Measurements from ENCODE around the gene PARD6B. TPM values are rescaled to one million over a fixed set of nuclear protein-coding genes. Genes with fewer than 3 reads are reported as not detected.
"Not testable (repeated sequence)": the region's sequence is repeated elsewhere in the genome, so short reads cannot be mapped to it uniquely, and the experiment has no call there.

The PARD6B gene
- total RNA-seq, 1 donor from 2014 or later: 4.7 TPM

GRCh38 chr20:50694379-50695134, 36.8 kb upstream of the PARD6B start:
- H3K27me3 Mint-ChIP-seq (ENCODE audit: low read depth): peaks cover 32% of the 10 kb centered on the region
- H3K36me3 Mint-ChIP-seq (ENCODE audit: low read depth): no peaks in the 10 kb centered on the region
- peaks cover 3% of the 10 kb centered on the region for H3K4me1 Mint-ChIP-seq (ENCODE audit: low read depth)
- no peak overlapping the region for H3K4me3 Mint-ChIP-seq (ENCODE audit: low read depth)
- no peak for DNase-seq (ENCODE audit: low spot score)
- intact Hi-C loops (cut with micrococcal nuclease): no loop called here
- no peaks in the 10 kb centered on the region for H3K9me3 Mint-ChIP-seq
- no peak overlapping the region for H3K27ac Mint-ChIP-seq

GRCh38 chr20:50695135-50695872, 36.1 kb upstream of the PARD6B start:
- Mint-ChIP-seq H3K36me3 (ENCODE audit: low read depth) (no peaks in the 10 kb centered on the region), H3K27ac (no peak overlapping the region), H3K4me3 (ENCODE audit: low read depth) (no peak overlapping the region), H3K9me3 (no peaks in the 10 kb centered on the region), H3K27me3 (ENCODE audit: low read depth) (peaks cover 24% of the 10 kb centered on the region), H3K4me1 (ENCODE audit: low read depth) (peaks cover 3% of the 10 kb centered on the region)
- intact Hi-C loops (cut with micrococcal nuclease): no loop called here
- DNase-seq (ENCODE audit: low spot score): no peak

GRCh38 chr20:50698255-50698654, 33.1 kb upstream of the PARD6B start:
- DNase-seq (ENCODE audit: low spot score); H3K27me3 Mint-ChIP-seq (ENCODE audit: low read depth); H3K27ac Mint-ChIP-seq; H3K36me3 Mint-ChIP-seq (ENCODE audit: low read depth); intact Hi-C loops (cut with micrococcal nuclease); H3K4me3 Mint-ChIP-seq (ENCODE audit: low read depth); H3K4me1 Mint-ChIP-seq (ENCODE audit: low read depth); H3K9me3 Mint-ChIP-seq: not testable (repeated sequence)

GRCh38 chr20:50699688-50700087, 31.7 kb upstream of the PARD6B start:
- intact Hi-C loops (cut with micrococcal nuclease): no loop called here
- H3K9me3 Mint-ChIP-seq: no peaks in the 10 kb centered on the region
- no peaks in the 10 kb centered on the region for H3K36me3 Mint-ChIP-seq (ENCODE audit: low read depth)
- no peaks in the 10 kb centered on the region for H3K4me1 Mint-ChIP-seq (ENCODE audit: low read depth)
- no peak overlapping the region for H3K4me3 Mint-ChIP-seq (ENCODE audit: low read depth)
- no peak for DNase-seq (ENCODE audit: low spot score)
- H3K27ac Mint-ChIP-seq: no peak overlapping the region
- peaks cover 3% of the 10 kb centered on the region for H3K27me3 Mint-ChIP-seq (ENCODE audit: low read depth)

- H3K27ac Mint-ChIP-seq: no peak overlapping the region
- H3K4me1 Mint-ChIP-seq (ENCODE audit: low read depth): no peaks in the 10 kb centered on the region
- no peak overlapping the region for H3K4me3 Mint-ChIP-seq (ENCODE audit: low read depth)
- intact Hi-C loops (cut with micrococcal nuclease): no loop called here
- no peak for DNase-seq (ENCODE audit: low spot score)
- H3K27me3 Mint-ChIP-seq (ENCODE audit: low read depth): peaks cover 6% of the 10 kb centered on the region
- H3K9me3 Mint-ChIP-seq: no peaks in the 10 kb centered on the region
- H3K36me3 Mint-ChIP-seq (ENCODE audit: low read depth): no peaks in the 10 kb centered on the region
Measured at GRCh38 chr20:50701041-50701963, 30.1 kb upstream of the PARD6B start.

GRCh38 chr20:50703651-50704438, 27.5 kb upstream of the PARD6B start:
- intact Hi-C loops (cut with micrococcal nuclease); H3K27me3 Mint-ChIP-seq (ENCODE audit: low read depth); H3K4me3 Mint-ChIP-seq (ENCODE audit: low read depth); DNase-seq (ENCODE audit: low spot score); H3K27ac Mint-ChIP-seq; H3K4me1 Mint-ChIP-seq (ENCODE audit: low read depth); H3K9me3 Mint-ChIP-seq; H3K36me3 Mint-ChIP-seq (ENCODE audit: low read depth): not testable (repeated sequence)

- Mint-ChIP-seq H3K4me3 (ENCODE audit: low read depth) (no peak overlapping the region), H3K9me3 (no peaks in the 10 kb centered on the region), H3K36me3 (ENCODE audit: low read depth) (no peaks in the 10 kb centered on the region), H3K4me1 (ENCODE audit: low read depth) (no peaks in the 10 kb centered on the region), H3K27me3 (ENCODE audit: low read depth) (peaks cover 8% of the 10 kb centered on the region), H3K27ac (no peak overlapping the region)
- intact Hi-C loops (cut with micrococcal nuclease): no loop called here
- no peak for DNase-seq (ENCODE audit: low spot score)
Measured at GRCh38 chr20:50704514-50704913, 26.9 kb upstream of the PARD6B start.

GRCh38 chr20:50704971-50705370, 26.4 kb upstream of the PARD6B start:
- Mint-ChIP-seq H3K36me3 (ENCODE audit: low read depth) (no peaks in the 10 kb centered on the region), H3K27ac (no peak overlapping the region), H3K4me1 (ENCODE audit: low read depth) (no peaks in the 10 kb centered on the region), H3K9me3 (no peaks in the 10 kb centered on the region), H3K27me3 (ENCODE audit: low read depth) (peaks cover 8% of the 10 kb centered on the region), H3K4me3 (ENCODE audit: low read depth) (no peak overlapping the region)
- intact Hi-C loops (cut with micrococcal nuclease): no loop called here
- DNase-seq (ENCODE audit: low spot score): no peak

GRCh38 chr20:50708845-50709635, 22.3 kb upstream of the PARD6B start:
- intact Hi-C loops (cut with micrococcal nuclease): no loop called here
- Mint-ChIP-seq H3K27ac (no peak overlapping the region), H3K27me3 (ENCODE audit: low read depth) (peaks cover 16% of the 10 kb centered on the region)

GRCh38 chr20:50709636-50709973, 21.8 kb upstream of the PARD6B start:
- intact Hi-C loops (cut with micrococcal nuclease): no loop called here
- Mint-ChIP-seq H3K4me1 (ENCODE audit: low read depth) (no peaks in the 10 kb centered on the region), H3K36me3 (ENCODE audit: low read depth) (no peaks in the 10 kb centered on the region), H3K27me3 (ENCODE audit: low read depth) (peaks cover 16% of the 10 kb centered on the region), H3K9me3 (no peaks in the 10 kb centered on the region), H3K4me3 (ENCODE audit: low read depth) (no peak overlapping the region), H3K27ac (no peak overlapping the region)
- no peak for DNase-seq (ENCODE audit: low spot score)

More at GRCh38 chr20:50708845-50709635, 22.3 kb upstream of the PARD6B start:
- Mint-ChIP-seq H3K36me3 (ENCODE audit: low read depth) (no peaks in the 10 kb centered on the region), H3K4me3 (ENCODE audit: low read depth) (no peak overlapping the region), H3K9me3 (no peaks in the 10 kb centered on the region), H3K4me1 (ENCODE audit: low read depth) (no peaks in the 10 kb centered on the region)
- DNase-seq (ENCODE audit: low spot score): no peak

- intact Hi-C loops (cut with micrococcal nuclease): no loop called here
- Mint-ChIP-seq H3K27me3 (ENCODE audit: low read depth) (peaks cover 16% of the 10 kb centered on the region), H3K4me3 (ENCODE audit: low read depth) (no peak overlapping the region), H3K36me3 (ENCODE audit: low read depth) (no peaks in the 10 kb centered on the region), H3K27ac (no peak overlapping the region), H3K9me3 (no peaks in the 10 kb centered on the region), H3K4me1 (ENCODE audit: low read depth) (no peaks in the 10 kb centered on the region)
- DNase-seq (ENCODE audit: low spot score): no peak
Measured at GRCh38 chr20:50710492-50711063, 20.8 kb upstream of the PARD6B start.
